HG03432 (cell line): ENCODE data around the gene MBOAT2.
"Not testable (repeated sequence)": the region's sequence is repeated elsewhere in the genome, so short reads cannot be mapped to it uniquely, and the experiment has no call there.

ENCODE experiments used
- ATAC-seq: cut with Tn5 transposase; IDR thresholded peaks from one replicate; pipeline ENCODE4 v1.9.1; 2021; ENCODE audit warnings: mild to moderate bottlenecking, moderate library complexity; ENCODE audit not compliant: unreplicated experiment

The MBOAT2 gene

GRCh38 chr2:8993196-8993901, 10.1 kb downstream of the MBOAT2 start:
- no peak for ATAC-seq

- no peak for ATAC-seq
Observed at GRCh38 chr2:8992643-8993042, 10.8 kb downstream of the MBOAT2 start.

GRCh38 chr2:8989536-8990079, 13.9 kb downstream of the MBOAT2 start:
- no peak for ATAC-seq

GRCh38 chr2:8987410-8987809, 16.1 kb downstream of the MBOAT2 start:
- ATAC-seq: no peak

- ATAC-seq: peak; percentile 41
Observed at GRCh38 chr2:8986327-8986976, 17.0 kb downstream of the MBOAT2 start.

- ATAC-seq: no peak
Observed at GRCh38 chr2:8985561-8986326, 17.7 kb downstream of the MBOAT2 start.

GRCh38 chr2:8984855-8985254, 18.6 kb downstream of the MBOAT2 start:
- ATAC-seq: peak; percentile 43

GRCh38 chr2:8984157-8984556, 19.3 kb downstream of the MBOAT2 start:
- no peak for ATAC-seq

- ATAC-seq: no peak
Observed at GRCh38 chr2:8983571-8983970, 19.9 kb downstream of the MBOAT2 start.

GRCh38 chr2:8981876-8982275, 21.6 kb downstream of the MBOAT2 start:
- no peak for ATAC-seq

- no peak for ATAC-seq
Observed at GRCh38 chr2:8980096-8980495, 23.4 kb downstream of the MBOAT2 start.

- no peak for ATAC-seq
Observed at GRCh38 chr2:8977758-8978157, 25.7 kb downstream of the MBOAT2 start.

GRCh38 chr2:8976442-8977259, 26.8 kb downstream of the MBOAT2 start:
- no peak for ATAC-seq

GRCh38 chr2:8974016-8974415, 29.5 kb downstream of the MBOAT2 start:
- ATAC-seq: no peak

GRCh38 chr2:8973017-8973416, 30.5 kb downstream of the MBOAT2 start:
- not testable (repeated sequence) for ATAC-seq

- ATAC-seq: not testable (repeated sequence)
Observed at GRCh38 chr2:8972535-8972934, 30.9 kb downstream of the MBOAT2 start.

GRCh38 chr2:8969348-8969747, 34.1 kb downstream of the MBOAT2 start:
- not testable (repeated sequence) for ATAC-seq

GRCh38 chr2:8966123-8966908, 37.2 kb downstream of the MBOAT2 start:
- ATAC-seq: no peak

- ATAC-seq: no peak
Observed at GRCh38 chr2:8965216-8965969, 38.1 kb downstream of the MBOAT2 start.
